Measurements from ENCODE around the gene MYRF.

GRCh38 chr11:61830237-61831105, 78.0 kb downstream of the MYRF start:
- TF ChIP-seq CTCF (IDR thresholded peaks at IDR 0.05) (no peak), EZH2 (IDR thresholded peaks at IDR 0.05) (no peak)

Data from neural progenitor cell (in vitro differentiated cells).